ENCODE measurements around the gene TEX264.

DNA sequence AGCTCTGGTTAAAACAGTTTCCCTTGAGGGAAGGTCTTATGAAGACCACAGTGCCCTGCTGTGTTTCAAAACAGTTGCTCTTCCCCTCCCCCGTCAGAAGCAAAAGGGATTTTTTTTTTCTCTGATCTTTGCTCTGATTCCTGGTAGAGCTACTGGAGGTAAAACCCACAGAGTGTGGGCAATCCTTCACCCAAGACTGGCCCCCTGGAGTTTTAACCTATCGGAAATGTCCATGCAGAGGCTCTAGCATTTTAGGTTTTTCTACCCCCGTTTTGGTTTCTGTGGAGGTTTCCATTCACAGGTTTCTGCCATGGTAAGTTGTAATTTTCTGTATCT is 63.5 kb downstream of the TEX264 start:
- no peak for TF ChIP-seq POLR2A (IDR thresholded peaks at IDR 0.05; ENCODE audit: low read depth, low read length)
- no peak for TF ChIP-seq POLR2AphosphoS5 (IDR thresholded peaks at IDR 0.05; ENCODE audit: low read depth, low read length)

Measured in GM12891 (cell line).